Activated naive CD8-positive, alpha-beta T cell treated with anti-CD3 and anti-CD28 coated beads, Interleukin-2, amount 10 ng/mL, durations not matched to agents 7 days and 5 days (primary cell): ENCODE data around the gene PPFIA2. TPM values are rescaled to one million over a fixed set of nuclear protein-coding genes. Genes with fewer than 3 reads are reported as not detected.

Source experiments
- ATAC-seq: fragments of 150-1000 bp; cut with Tn5 transposase; one replicate; pipeline ENCODE4 v1.10.0; 2021; ENCODE audit warnings: low read depth, moderate library complexity
- POLR2A ChIA-PET: fragments of 350-600 bp; sonication (Branson Sonifier 250); formaldehyde crosslinking; loops from one replicate; lab custom pipeline; 2021; ENCODE audit warnings: antibody characterized with exemption; lab: Charles Lee
- DNase-seq: peaks from one replicate; pipeline ENCODE4 v3.0.0; 2021
- H3K27ac Mint-ChIP-seq: one replicate; pipeline ENCODE4 v1.8.0; 2022; ENCODE audit warnings: mild to moderate bottlenecking, mixed read lengths
- H3K27me3 Mint-ChIP-seq: one replicate; pipeline ENCODE4 v1.8.0; 2022; ENCODE audit warnings: mild to moderate bottlenecking, moderate library complexity, mixed read lengths
- H3K36me3 Mint-ChIP-seq: one replicate; pipeline ENCODE4 v1.8.0; 2021; ENCODE audit warnings: mild to moderate bottlenecking, mixed read lengths
- H3K4me1 Mint-ChIP-seq: one replicate; pipeline ENCODE4 v1.8.0; 2021; ENCODE audit warnings: mixed read lengths
- H3K4me3 Mint-ChIP-seq: one replicate; pipeline ENCODE4 v1.8.0; 2022; ENCODE audit warnings: mild to moderate bottlenecking, moderate library complexity, mixed read lengths
- H3K9me3 Mint-ChIP-seq: one replicate; pipeline ENCODE4 v1.8.0; 2021; ENCODE audit warnings: mixed read lengths
- total RNA-seq, 2 experiments: library from RNA; stranded (reverse); gene quantifications; one replicate each; pipeline ENCODE4 v1.2.3, GENCODE V29; 2021

Gene PPFIA2
- total RNA-seq, 2 experiments from 2014 or later: not detected

GRCh38 chr12:81517296-81517695 lies 241.9 kb downstream of the PPFIA2 start:
- H3K36me3 Mint-ChIP-seq: no peaks in the 10 kb centered on the region
- POLR2A ChIA-PET: no interaction called here
- ATAC-seq: no peak
- no peak overlapping the region for H3K27ac Mint-ChIP-seq
- H3K27me3 Mint-ChIP-seq: no peaks in the 10 kb centered on the region
- H3K4me1 Mint-ChIP-seq: peaks cover 7% of the 10 kb centered on the region
- H3K9me3 Mint-ChIP-seq: peaks cover 3% of the 10 kb centered on the region
- no peak overlapping the region for H3K4me3 Mint-ChIP-seq
- DNase-seq: no peak

GRCh38 chr12:81502912-81503695 lies 256.0 kb downstream of the PPFIA2 start:
- ATAC-seq (no peak), DNase-seq (no peak)
- no peak overlapping the region for H3K27ac Mint-ChIP-seq
- no peaks in the 10 kb centered on the region for H3K4me1 Mint-ChIP-seq
- H3K36me3 Mint-ChIP-seq: no peaks in the 10 kb centered on the region
- H3K27me3 Mint-ChIP-seq: no peaks in the 10 kb centered on the region
- H3K4me3 Mint-ChIP-seq: no peak overlapping the region
- POLR2A ChIA-PET: no interaction called here
- H3K9me3 Mint-ChIP-seq: no peaks in the 10 kb centered on the region

- no peak overlapping the region for H3K27ac Mint-ChIP-seq
- DNase-seq: no peak
- H3K9me3 Mint-ChIP-seq: no peaks in the 10 kb centered on the region
- no peaks in the 10 kb centered on the region for H3K36me3 Mint-ChIP-seq
- no peaks in the 10 kb centered on the region for H3K4me1 Mint-ChIP-seq
- H3K4me3 Mint-ChIP-seq: no peak overlapping the region
- POLR2A ChIA-PET: no interaction called here
- no peak for ATAC-seq
- no peaks in the 10 kb centered on the region for H3K27me3 Mint-ChIP-seq
These were observed 258.4 kb downstream of the PPFIA2 start for GRCh38 chr12:81500788-81501187.

- no peak for ATAC-seq
- no peak for DNase-seq
- H3K27me3 Mint-ChIP-seq: no peaks in the 10 kb centered on the region
These were observed 259.3 kb downstream of the PPFIA2 start for GRCh38 chr12:81499809-81500208.

GRCh38 chr12:81492131-81492720 lies 266.9 kb downstream of the PPFIA2 start:
- POLR2A ChIA-PET: no interaction called here
- no peak for ATAC-seq
- H3K4me3 Mint-ChIP-seq: no peak overlapping the region
- H3K9me3 Mint-ChIP-seq: no peaks in the 10 kb centered on the region
- H3K4me1 Mint-ChIP-seq: no peaks in the 10 kb centered on the region
- H3K27me3 Mint-ChIP-seq: no peaks in the 10 kb centered on the region
- no peak overlapping the region for H3K27ac Mint-ChIP-seq
- no peaks in the 10 kb centered on the region for H3K36me3 Mint-ChIP-seq
- DNase-seq: no peak

More at GRCh38 chr12:81499809-81500208, 259.3 kb downstream of the PPFIA2 start:
- H3K4me3 Mint-ChIP-seq: no peak overlapping the region
- no peaks in the 10 kb centered on the region for H3K9me3 Mint-ChIP-seq
- H3K4me1 Mint-ChIP-seq: no peaks in the 10 kb centered on the region
- no peaks in the 10 kb centered on the region for H3K36me3 Mint-ChIP-seq
- H3K27ac Mint-ChIP-seq: no peak overlapping the region
- POLR2A ChIA-PET: no interaction called here

- no peaks in the 10 kb centered on the region for H3K36me3 Mint-ChIP-seq
- no peak overlapping the region for H3K4me3 Mint-ChIP-seq
- POLR2A ChIA-PET: no interaction called here
- no peak overlapping the region for H3K27ac Mint-ChIP-seq
- no peaks in the 10 kb centered on the region for H3K4me1 Mint-ChIP-seq
- no peaks in the 10 kb centered on the region for H3K27me3 Mint-ChIP-seq
- DNase-seq (no peak), ATAC-seq (no peak)
- H3K9me3 Mint-ChIP-seq: no peaks in the 10 kb centered on the region
These were observed 286.2 kb downstream of the PPFIA2 start for GRCh38 chr12:81472934-81473333.

- no peak for DNase-seq
- Mint-ChIP-seq H3K4me1 (no peaks in the 10 kb centered on the region), H3K9me3 (no peaks in the 10 kb centered on the region), H3K4me3 (no peak overlapping the region), H3K36me3 (no peaks in the 10 kb centered on the region), H3K27me3 (no peaks in the 10 kb centered on the region), H3K27ac (no peak overlapping the region)
- ATAC-seq: no peak
- POLR2A ChIA-PET: no interaction called here
These were observed 288.2 kb downstream of the PPFIA2 start for GRCh38 chr12:81470923-81471322.

- no peaks in the 10 kb centered on the region for H3K9me3 Mint-ChIP-seq
- ATAC-seq: no peak
These were observed 290.9 kb downstream of the PPFIA2 start for GRCh38 chr12:81468206-81468605.

GRCh38 chr12:81465876-81466275 lies 293.3 kb downstream of the PPFIA2 start:
- Mint-ChIP-seq H3K27me3 (no peaks in the 10 kb centered on the region), H3K9me3 (no peaks in the 10 kb centered on the region), H3K36me3 (no peaks in the 10 kb centered on the region), H3K4me3 (no peak overlapping the region), H3K4me1 (no peaks in the 10 kb centered on the region), H3K27ac (no peak overlapping the region)
- POLR2A ChIA-PET: no interaction called here
- DNase-seq (no peak), ATAC-seq (no peak)

More at GRCh38 chr12:81468206-81468605, 290.9 kb downstream of the PPFIA2 start:
- Mint-ChIP-seq H3K27me3 (no peaks in the 10 kb centered on the region), H3K27ac (no peak overlapping the region), H3K4me1 (no peaks in the 10 kb centered on the region), H3K4me3 (no peak overlapping the region), H3K36me3 (no peaks in the 10 kb centered on the region)
- DNase-seq: no peak
- POLR2A ChIA-PET: no interaction called here

GRCh38 chr12:81465191-81465590 lies 294.0 kb downstream of the PPFIA2 start:
- POLR2A ChIA-PET: no interaction called here
- DNase-seq: no peak
- Mint-ChIP-seq H3K4me3 (no peak overlapping the region), H3K4me1 (no peaks in the 10 kb centered on the region), H3K36me3 (no peaks in the 10 kb centered on the region), H3K27ac (no peak overlapping the region), H3K9me3 (no peaks in the 10 kb centered on the region), H3K27me3 (no peaks in the 10 kb centered on the region)
- no peak for ATAC-seq

- DNase-seq: no peak
- H3K27ac Mint-ChIP-seq: no peak overlapping the region
- no peak overlapping the region for H3K4me3 Mint-ChIP-seq
- H3K9me3 Mint-ChIP-seq: no peaks in the 10 kb centered on the region
- no peaks in the 10 kb centered on the region for H3K27me3 Mint-ChIP-seq
- POLR2A ChIA-PET: no interaction called here
- no peaks in the 10 kb centered on the region for H3K36me3 Mint-ChIP-seq
- no peak for ATAC-seq
- H3K4me1 Mint-ChIP-seq: no peaks in the 10 kb centered on the region
These were observed 298.0 kb downstream of the PPFIA2 start for GRCh38 chr12:81461163-81461562.

GRCh38 chr12:81450920-81451739 lies 308.0 kb downstream of the PPFIA2 start:
- H3K4me3 Mint-ChIP-seq: no peak overlapping the region
- H3K4me1 Mint-ChIP-seq: peaks cover 1% of the 10 kb centered on the region
- H3K27me3 Mint-ChIP-seq: no peaks in the 10 kb centered on the region
- DNase-seq (no peak), ATAC-seq (no peak)
- POLR2A ChIA-PET: no interaction called here
- no peaks in the 10 kb centered on the region for H3K36me3 Mint-ChIP-seq
- no peak overlapping the region for H3K27ac Mint-ChIP-seq
- H3K9me3 Mint-ChIP-seq: no peaks in the 10 kb centered on the region

- POLR2A ChIA-PET: no interaction called here
- Mint-ChIP-seq H3K4me1 (no peaks in the 10 kb centered on the region), H3K27ac (no peak overlapping the region), H3K36me3 (no peaks in the 10 kb centered on the region), H3K9me3 (no peaks in the 10 kb centered on the region), H3K4me3 (no peak overlapping the region), H3K27me3 (no peaks in the 10 kb centered on the region)
- DNase-seq: no peak
- ATAC-seq: no peak
These were observed 317.5 kb downstream of the PPFIA2 start for GRCh38 chr12:81441629-81442028.
